Measurements from ENCODE around the gene IGSF21. TPM values are rescaled to one million over a fixed set of nuclear protein-coding genes. Genes with fewer than 3 reads are reported as not detected.
A peak's percentile ranks its signal among the peaks of the same experiment; 100 is the strongest.
"Not testable (repeated sequence)": the region's sequence is repeated elsewhere in the genome, so short reads cannot be mapped to it uniquely, and the experiment has no call there.

The IGSF21 gene
- total and polyA plus RNA-seq, 11 donors, result 0.54 to 2.2 (median 0.94) TPM; not detected in 1

- H3K36me3 ChIP-seq, result no peaks in the 10 kb centered on the region
- WGBS, 4 donors, result 77 to 92% (median 86%) methylated on average over 3 of the region's 3 CpGs
- DNase-seq (no peak), ATAC-seq (no peak)
- TF ChIP-seq POLR2A (IDR thresholded peaks at IDR 0.05), result no peak
- TF ChIP-seq CTCF (IDR thresholded peaks at IDR 0.05), result no peak
- no peaks in the 10 kb centered on the region for H3K4me1 ChIP-seq
- no peak overlapping the region for H3K4me3 ChIP-seq
- peaks cover 0 to 65% (median 0%) of the 10 kb centered on the region in 9 donors for H3K27me3 ChIP-seq
- H3K9me3 ChIP-seq, result no peaks in the 10 kb centered on the region
- intact Hi-C loops (cut with DNase I), result loop anchor here in 1 of 10 donors (10.0 kb wide), 1 partner anchor 81 kb away; no protein-coding TSS in a partner anchor
- H3K27ac ChIP-seq, result no peak overlapping the region
These were observed 255.8 kb downstream of the IGSF21 start for GRCh38 chr1:18363436-18363835.

- Histone ChIP-seq H3K36me3 (no peaks in the 10 kb centered on the region), H3K9me3 (no peaks in the 10 kb centered on the region), H3K4me1 (no peaks in the 10 kb centered on the region), H3K27ac (no peak overlapping the region), H3K4me3 (no peak overlapping the region), H3K27me3 (peaks cover 0 to 58% (median 0%) of the 10 kb centered on the region in 9 donors)
- 79 to 82% (median 80%) methylated on average over 14 to 31 of the region's 31 CpGs for WGBS, 4 donors
- no peak for TF ChIP-seq CTCF (IDR thresholded peaks at IDR 0.05)
- no peak for TF ChIP-seq POLR2A (IDR thresholded peaks at IDR 0.05)
- intact Hi-C loops (cut with DNase I), result loop anchor here in 1 of 10 donors (10.0 kb wide), 1 partner anchor 80 kb away; no protein-coding TSS in a partner anchor
- DNase-seq (no peak), ATAC-seq (peak in 1 of 4 donors; percentile 31)
These were observed 257.6 kb downstream of the IGSF21 start for GRCh38 chr1:18365099-18365705.

- peaks cover 0 to 10% (median 0%) of the 10 kb centered on the region in 12 donors for H3K9me3 ChIP-seq
- intact Hi-C loops (cut with DNase I), result loop anchor here in 1 of 10 donors (1.0 kb wide), 1 partner anchor 35 kb away; no protein-coding TSS in a partner anchor
- not testable (repeated sequence) for ATAC-seq, DNase-seq, H3K36me3 ChIP-seq, H3K27ac ChIP-seq, H3K4me3 ChIP-seq, H3K4me1 ChIP-seq
- H3K27me3 ChIP-seq, result peaks cover 0 to 35% (median 2%) of the 10 kb centered on the region in 9 donors
These were observed 264.9 kb downstream of the IGSF21 start for GRCh38 chr1:18372505-18372904.

GRCh38 chr1:18373151-18373550 lies 265.6 kb downstream of the IGSF21 start:
- peaks cover 0 to 39% (median 2%) of the 10 kb centered on the region in 9 donors for H3K27me3 ChIP-seq
- DNase-seq (no peak), ATAC-seq (no peak)
- H3K27ac ChIP-seq, result no peak overlapping the region
- no peak overlapping the region for H3K4me3 ChIP-seq
- WGBS, 4 donors, result 73 to 78% (median 78%) methylated on average over 6 of the region's 6 CpGs
- no peak for TF ChIP-seq CTCF (IDR thresholded peaks at IDR 0.05)
- no peak for TF ChIP-seq POLR2A (IDR thresholded peaks at IDR 0.05)
- H3K9me3 ChIP-seq, result peaks cover 0 to 10% (median 0%) of the 10 kb centered on the region in 12 donors
- H3K4me1 ChIP-seq, result no peaks in the 10 kb centered on the region
- intact Hi-C loops (cut with DNase I), result no loop called here
- H3K36me3 ChIP-seq, result no peaks in the 10 kb centered on the region
